ENCODE results near the gene MORC2. TPM values are rescaled to one million over a fixed set of nuclear protein-coding genes. Genes with fewer than 3 reads are reported as not detected.

Gene MORC2
- polyA plus RNA-seq, 1 donor from 2014 or later: 15.1 TPM

GRCh38 chr22:30970356-30970746 lies 1.8 kb upstream of the MORC2 start:
- Histone ChIP-seq H3K9me3 (ENCODE audit: low read length) (peaks cover 30% of the 10 kb centered on the region), H3F3A (ENCODE audit: insufficient read depth, low read length, poor library complexity, severe bottlenecking) (peaks cover 6% of the 10 kb centered on the region), H3K4me3 (ENCODE audit: low read length) (peak overlapping the region; percentile 81), H3K4me2 (ENCODE audit: low read length) (peak overlapping the region; percentile 74), H3K9ac (ENCODE audit: low read length) (peak overlapping the region; percentile 87), H3K27me3 (ENCODE audit: insufficient read depth, low read depth, low read length) (no peaks in the 10 kb centered on the region), H3K79me2 (replicated peaks; ENCODE audit: insufficient read depth, low read length) (peaks cover 78% of the 10 kb centered on the region), H3K27ac (ENCODE audit: low read length) (peak overlapping the region; percentile 90), H4K20me1 (ENCODE audit: insufficient read depth) (no peaks in the 10 kb centered on the region), H2AFZ (ENCODE audit: low read depth, low read length) (no peak overlapping the region), H3K36me3 (ENCODE audit: insufficient read depth, low read length) (peaks cover 33% of the 10 kb centered on the region), H3K9me2 (ENCODE audit: insufficient read depth, low read length) (no peaks in the 10 kb centered on the region)
- TF ChIP-seq EP300 (conservative IDR thresholded peaks at IDR 0.05; ENCODE audit: poor library complexity, severe bottlenecking): no peak
- no peak for TF ChIP-seq SMC3 (conservative IDR thresholded peaks at IDR 0.05; ENCODE audit: poor library complexity)
- TF ChIP-seq REST (IDR thresholded peaks at IDR 0.05; ENCODE audit: borderline replicate concordance): no peak
- TF ChIP-seq RAD21 (conservative IDR thresholded peaks at IDR 0.05): no peak
- TF ChIP-seq TAF1 (IDR thresholded peaks at IDR 0.05; ENCODE audit: low read depth): no peak
- TF ChIP-seq EZH2 (IDR thresholded peaks at IDR 0.05; ENCODE audit: borderline replicate concordance, insufficient read depth, low read length, poor library complexity, severe bottlenecking): no peak
- TF ChIP-seq MXI1 (conservative IDR thresholded peaks at IDR 0.05; ENCODE audit: poor library complexity, severe bottlenecking): no peak

- Histone ChIP-seq H3K9me3 (ENCODE audit: low read length) (peaks cover 24% of the 10 kb centered on the region), H3F3A (ENCODE audit: insufficient read depth, low read length, poor library complexity, severe bottlenecking) (peaks cover 6% of the 10 kb centered on the region), H4K20me1 (ENCODE audit: insufficient read depth) (no peaks in the 10 kb centered on the region), H3K9me2 (ENCODE audit: insufficient read depth, low read length) (no peaks in the 10 kb centered on the region), H3K4me3 (ENCODE audit: low read length) (peak overlapping the region; percentile 81), H3K27ac (ENCODE audit: low read length) (peak overlapping the region; percentile 90), H3K27me3 (ENCODE audit: insufficient read depth, low read depth, low read length) (no peaks in the 10 kb centered on the region), H3K4me2 (ENCODE audit: low read length) (peak overlapping the region; percentile 74), H3K9ac (ENCODE audit: low read length) (peak overlapping the region; percentile 87), H3K36me3 (ENCODE audit: insufficient read depth, low read length) (peaks cover 27% of the 10 kb centered on the region), H2AFZ (ENCODE audit: low read depth, low read length) (peak overlapping the region; percentile 58), H3K79me2 (replicated peaks; ENCODE audit: insufficient read depth, low read length) (peaks cover 82% of the 10 kb centered on the region)
- TF ChIP-seq CTCF (IDR thresholded peaks at IDR 0.05; ENCODE audit: poor library complexity, severe bottlenecking): no peak
- TF ChIP-seq RAD21 (conservative IDR thresholded peaks at IDR 0.05): no peak
- TF ChIP-seq MXI1 (conservative IDR thresholded peaks at IDR 0.05; ENCODE audit: poor library complexity, severe bottlenecking): no peak
- TF ChIP-seq SMC3 (conservative IDR thresholded peaks at IDR 0.05; ENCODE audit: poor library complexity): no peak
- no peak for TF ChIP-seq TAF1 (IDR thresholded peaks at IDR 0.05; ENCODE audit: low read depth)
- TF ChIP-seq EZH2 (IDR thresholded peaks at IDR 0.05; ENCODE audit: borderline replicate concordance, insufficient read depth, low read length, poor library complexity, severe bottlenecking): no peak
- no peak for TF ChIP-seq REST (IDR thresholded peaks at IDR 0.05; ENCODE audit: borderline replicate concordance)
- no peak for TF ChIP-seq POLR2AphosphoS5 (IDR thresholded peaks at IDR 0.05)
- no peak for TF ChIP-seq EP300 (conservative IDR thresholded peaks at IDR 0.05; ENCODE audit: poor library complexity, severe bottlenecking)
These were observed 1.2 kb upstream of the MORC2 start for GRCh38 chr22:30969532-30970355.

Measured in neural cell (in vitro differentiated cells).